K562 (cell line): Measurements from ENCODE around the gene MC1R.

ENCODE experiments used
- BRCA1 ChIP-seq, 2 experiments: fragments of 450-650 bp in 1 of 2; sonication (generic) in 1 of 2; formaldehyde crosslinking in 1 of 2; IDR thresholded peaks; 2 replicates each; pipeline versions ENCODE4 v1.5.0 to v1.6.1; 2017 to 2020; ENCODE audit warnings: mild to moderate bottlenecking in 1 of 2, missing genetic modification reagents in 1 of 2
- CBFB ChIP-seq: sonication (generic); formaldehyde crosslinking; IDR thresholded peaks from 2 replicates; pipeline ENCODE4 v1.4.0; 2020; ENCODE audit warnings: mild to moderate bottlenecking, missing genetic modification reagents
- FOXA1 ChIP-seq: fragments of 450-650 bp; IDR thresholded peaks from 2 replicates; pipeline ENCODE4 v1.6.1; 2016; ENCODE audit warnings: mild to moderate bottlenecking, borderline replicate concordance
- FOXP1 ChIP-seq: sonication (generic); formaldehyde crosslinking; IDR thresholded peaks from 2 replicates; pipeline ENCODE4 v1.8.0; 2022; ENCODE audit warnings: mild to moderate bottlenecking, missing genetic modification reagents
- NR3C1 ChIP-seq: sonication (generic); formaldehyde crosslinking; IDR thresholded peaks from 2 replicates; pipeline ENCODE4 v1.8.1; 2022; ENCODE audit warnings: missing genetic modification reagents
- POLR2A ChIP-seq: fragments of 450-650 bp; conservative IDR thresholded peaks from 2 replicates; pipeline ENCODE4 v1.6.1; 2016
- RFX5 ChIP-seq: IDR thresholded peaks from 2 replicates; pipeline ENCODE4 v1.6.1; 2011; ENCODE audit warnings: low read depth, mild to moderate bottlenecking, improper control_type of control experiment, low read length
- RHOXF2B ChIP-seq: fragments of 250-450 bp; sonication (Bioruptor Pico); conservative IDR thresholded peaks from 2 replicates; pipeline ENCODE4 v1.5.1; 2021
- SIRT6 ChIP-seq: IDR thresholded peaks from one replicate; pipeline ENCODE4 v1.6.1; 2012; ENCODE audit warnings: low read depth, mild to moderate bottlenecking, control low read depth, inconsistent platforms, low read length, moderate library complexity
- TARDBP ChIP-seq: fragments of 450-650 bp; IDR thresholded peaks from 2 replicates; pipeline ENCODE4 v1.6.1; 2016
- ZNF274 ChIP-seq: IDR thresholded peaks from 2 replicates; pipeline ENCODE4 v1.6.1; 2011; ENCODE audit warnings: low read depth, mild to moderate bottlenecking, low read length, moderate library complexity, borderline replicate concordance
- ZZZ3 ChIP-seq: fragments of 450-650 bp; IDR thresholded peaks from 2 replicates; pipeline ENCODE4 v1.6.1; 2016; ENCODE audit warnings: antibody characterized with exemption, mild to moderate bottlenecking, moderate library complexity
- TF ChIP-seq, protein P1 (sequence below): sonication (generic); formaldehyde crosslinking; IDR thresholded peaks from 2 replicates; pipeline ENCODE4 v1.9.0; 2022; ENCODE audit warnings: mild to moderate bottlenecking, missing genetic modification reagents
- TF ChIP-seq, protein P2 (sequence below), 3 experiments: IDR thresholded peaks in 2 of 3; conservative IDR thresholded peaks in 1 of 3; 2 replicates each; pipeline ENCODE4 v1.5.1; 2011 to 2012; ENCODE audit warnings: low read length in 3 of 3, mild to moderate bottlenecking in 3 of 3, control low read depth in 2 of 3, improper control_type of control experiment in 1 of 3, inconsistent platforms in 1 of 3, low read depth in 1 of 3, mixed read lengths in 1 of 3, moderate library complexity in 1 of 3; ENCODE audit not compliant: insufficient read depth in 2 of 3

DNA sequence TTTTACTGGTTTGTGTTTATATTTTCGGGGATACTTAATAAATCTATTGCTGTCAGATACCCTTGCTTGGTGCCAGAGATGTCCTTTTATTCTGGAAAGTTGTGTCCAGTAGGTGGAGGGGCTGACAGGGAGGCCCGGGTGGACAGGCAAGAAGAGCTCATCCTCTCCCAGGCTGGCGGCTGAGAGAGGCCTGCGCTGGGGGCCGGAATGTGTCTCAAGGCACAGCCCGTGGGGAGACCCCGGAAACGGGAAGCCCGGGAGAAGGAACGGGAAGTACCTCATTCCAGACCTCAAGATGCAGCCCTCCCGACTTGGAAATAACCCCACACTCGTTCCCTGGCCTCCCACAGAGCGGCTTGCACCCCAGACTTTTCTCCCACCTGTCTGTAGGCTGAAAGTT, 17.4 kb downstream of the MC1R start:
- TF ChIP-seq TARDBP, result no peak
- TF ChIP-seq POLR2A, result no peak
- no peak for TF ChIP-seq ZZZ3
- no peak for TF ChIP-seq CBFB
- TF ChIP-seq FOXP1 (CRISPR knock-in tag), result no peak
- no peak for TF ChIP-seq BRCA1 (IDR thresholded peaks at IDR 0.05)
- no peak for TF ChIP-seq BRCA1 (CRISPR knock-in tag; IDR thresholded peaks at IDR 0.05)
- TF ChIP-seq SIRT6, result no peak
- TF ChIP-seq FOXA1, result no peak
- no peak for TF ChIP-seq RHOXF2B (CRISPR knock-in tag)
- no peak for TF ChIP-seq NR3C1
- no peak for TF ChIP-seq RFX5
- TF ChIP-seq, protein P1, sequence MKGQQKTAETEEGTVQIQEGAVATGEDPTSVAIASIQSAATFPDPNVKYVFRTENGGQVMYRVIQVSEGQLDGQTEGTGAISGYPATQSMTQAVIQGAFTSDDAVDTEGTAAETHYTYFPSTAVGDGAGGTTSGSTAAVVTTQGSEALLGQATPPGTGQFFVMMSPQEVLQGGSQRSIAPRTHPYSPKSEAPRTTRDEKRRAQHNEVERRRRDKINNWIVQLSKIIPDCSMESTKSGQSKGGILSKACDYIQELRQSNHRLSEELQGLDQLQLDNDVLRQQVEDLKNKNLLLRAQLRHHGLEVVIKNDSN (CRISPR knock-in tag), result no peak
- no peak for TF ChIP-seq ZNF274
- TF ChIP-seq, protein P2, sequence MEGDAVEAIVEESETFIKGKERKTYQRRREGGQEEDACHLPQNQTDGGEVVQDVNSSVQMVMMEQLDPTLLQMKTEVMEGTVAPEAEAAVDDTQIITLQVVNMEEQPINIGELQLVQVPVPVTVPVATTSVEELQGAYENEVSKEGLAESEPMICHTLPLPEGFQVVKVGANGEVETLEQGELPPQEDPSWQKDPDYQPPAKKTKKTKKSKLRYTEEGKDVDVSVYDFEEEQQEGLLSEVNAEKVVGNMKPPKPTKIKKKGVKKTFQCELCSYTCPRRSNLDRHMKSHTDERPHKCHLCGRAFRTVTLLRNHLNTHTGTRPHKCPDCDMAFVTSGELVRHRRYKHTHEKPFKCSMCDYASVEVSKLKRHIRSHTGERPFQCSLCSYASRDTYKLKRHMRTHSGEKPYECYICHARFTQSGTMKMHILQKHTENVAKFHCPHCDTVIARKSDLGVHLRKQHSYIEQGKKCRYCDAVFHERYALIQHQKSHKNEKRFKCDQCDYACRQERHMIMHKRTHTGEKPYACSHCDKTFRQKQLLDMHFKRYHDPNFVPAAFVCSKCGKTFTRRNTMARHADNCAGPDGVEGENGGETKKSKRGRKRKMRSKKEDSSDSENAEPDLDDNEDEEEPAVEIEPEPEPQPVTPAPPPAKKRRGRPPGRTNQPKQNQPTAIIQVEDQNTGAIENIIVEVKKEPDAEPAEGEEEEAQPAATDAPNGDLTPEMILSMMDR (IDR thresholded peaks at IDR 0.05 in 2 of 3, conservative IDR thresholded peaks at IDR 0.05 in 1 of 3; ENCODE audit: insufficient read depth in 2 of 3, low read depth in 1 of 3, low read length in 3 of 3), result no peak
